Psoas muscle (tissue), 8 donors: ENCODE measurements around the gene ACVR1. TPM values are rescaled to one million over a fixed set of nuclear protein-coding genes. Genes with fewer than 3 reads are reported as not detected.
A peak's percentile ranks its signal among the peaks of the same experiment; 100 is the strongest.
"Not testable (repeated sequence)": the region's sequence is repeated elsewhere in the genome, so short reads cannot be mapped to it uniquely, and the experiment has no call there.

Source experiments
- ATAC-seq, 4 donors: fragments of 200-7000 bp; cut with Tn5 transposase; one replicate each; pipeline ENCODE4 v1.9.1; 2020; ENCODE audit warnings: moderate library complexity in 3 of 4, mild to moderate bottlenecking in 2 of 4
- DNase-seq, 2 donors: peaks; one replicate each; pipeline ENCODE4 v3.0.0-alpha.2; 2020
- H3K27ac ChIP-seq: fragments of 200-600 bp; one replicate; pipeline ENCODE4 v1.8.0; 2022
- H3K27me3 ChIP-seq, 3 donors: fragments of 200-600 bp in 1 of 3; one replicate each; pipeline versions ENCODE4 v1.6.1 to v1.8.0; 2013 to 2022; ENCODE audit warnings: low read length in 2 of 3, mild to moderate bottlenecking in 2 of 3, moderate library complexity in 1 of 3; ENCODE audit not compliant: insufficient read depth in 3 of 3
- H3K36me3 ChIP-seq, 2 donors: fragments of 200-600 bp in 1 of 2; one replicate each; pipeline versions ENCODE4 v1.6.1 to v1.8.0; 2013 to 2022; ENCODE audit warnings: low read depth in 1 of 2, mild to moderate bottlenecking in 1 of 2, moderate library complexity in 1 of 2; ENCODE audit not compliant: insufficient read depth in 1 of 2
- H3K4me1 ChIP-seq: fragments of 200-600 bp; one replicate; pipeline ENCODE4 v1.8.0; 2022
- H3K4me3 ChIP-seq: fragments of 200-600 bp; one replicate; pipeline ENCODE4 v1.8.0; 2022; ENCODE audit warnings: mild to moderate bottlenecking
- H3K9me3 ChIP-seq: fragments of 200-600 bp; one replicate; pipeline ENCODE4 v1.8.0; 2022
- CTCF ChIP-seq: fragments of 200-600 bp; IDR thresholded peaks from one replicate; pipeline ENCODE4 v1.8.0; 2022; ENCODE audit warnings: antibody characterized with exemption
- WGBS, 3 donors: extraction: QIAGEN DNeasy Blood & Tissue Kit; methylation state at CpG; one replicate each; pipeline versions ENCODE4 v1.1.6 to v1.1.7; 2013; 5-methylcytosine and 5-hydroxymethylcytosine counted together
- intact Hi-C, 2 donors: fragments of 100-400 bp; cut with DNase I; formaldehyde crosslinking; loops; one replicate each; pipeline versions ENCODE4 v1.11.0 to v1.14.2; 2022
- polyA plus RNA-seq, 3 donors: library from polyadenylated mRNA; stranded (reverse); fragments of 200-250 nt; gene quantifications; one replicate each; pipeline ENCODE4 v1.2.3, GENCODE V29; 2013
- total RNA-seq, 4 donors: library from RNA; stranded (reverse); fragmentation: NEBNext Ultra II Directional in 2 of 4; extraction: Animal tissue kit (Norgen Biotek cat#: 25700) in 2 of 4; gene quantifications; one replicate each; pipeline versions ENCODE4 v1.2.1 to v1.2.4, GENCODE V29; 2021 to 2023
- donor health status: healthy with polysubstance abuse.
- donor health status: DM: no; HTN: no; CAD: no; lungs with moderate emphysema.
- donor health status: Bipolar disorder and iron deficiency.
- donor health status: healthy.
- donor health status: DM: yes; HTN: yes; CAD: no.
- donor health status: DM: no; HTN: no; CAD: no.
- donor health status: DM: no; HTN: no; CAD: no.
- donor health status: DM: yes; HTN: yes; CAD: no.

Gene ACVR1
- total and polyA plus RNA-seq, 7 donors = 9.5 to 28.0 (median 24.1) TPM

- Histone ChIP-seq H3K36me3 (no peaks in the 10 kb centered on the region), H3K9me3 (no peaks in the 10 kb centered on the region), H3K4me3 (peak overlapping the region; percentile 11), H3K4me1 (peaks cover 46% of the 10 kb centered on the region), H3K27me3 (no peaks in the 10 kb centered on the region), H3K27ac (peak overlapping the region; percentile 81)
- 65 to 81% (median 67%) methylated on average over 3 of the region's 3 CpGs for WGBS, 3 donors
- DNase-seq (no peak), ATAC-seq (peak; percentile 23 to 57 (median 42))
- no peak for TF ChIP-seq CTCF
- intact Hi-C loops = no loop called here
These were observed 44.4 kb downstream of the ACVR1 start for GRCh38 chr2:157831573-157832315.

- no peaks in the 10 kb centered on the region for H3K36me3 ChIP-seq
- H3K9me3 ChIP-seq = no peaks in the 10 kb centered on the region
- no peaks in the 10 kb centered on the region for H3K27me3 ChIP-seq
- H3K4me1 ChIP-seq = peaks cover 50% of the 10 kb centered on the region
- H3K4me3 ChIP-seq = peak overlapping the region; percentile 11
- no peak for DNase-seq
- H3K27ac ChIP-seq = peak overlapping the region; percentile 81
- WGBS, 3 donors = 18 to 34% (median 21%) methylated on average over 2 of the region's 2 CpGs
- intact Hi-C loops = no loop called here
- no peak for TF ChIP-seq CTCF
- peak; percentile 79 to 91 (median 82) for ATAC-seq
These were observed 45.2 kb downstream of the ACVR1 start for GRCh38 chr2:157830696-157831570.

- TF ChIP-seq CTCF = no peak
- no peak overlapping the region for H3K27ac ChIP-seq
- no peaks in the 10 kb centered on the region for H3K9me3 ChIP-seq
- intact Hi-C loops = no loop called here
- H3K4me3 ChIP-seq = no peak overlapping the region
- no peaks in the 10 kb centered on the region for H3K27me3 ChIP-seq
- ATAC-seq = no peak
- no peak for DNase-seq
- H3K4me1 ChIP-seq = peaks cover 49% of the 10 kb centered on the region
- no peaks in the 10 kb centered on the region for H3K36me3 ChIP-seq
- WGBS, 3 donors = 40 to 70% (median 47%) methylated on average over 1 of the region's 1 CpG
These were observed 45.9 kb downstream of the ACVR1 start for GRCh38 chr2:157830266-157830665.

GRCh38 chr2:157827377-157827776, 48.8 kb downstream of the ACVR1 start:
- no peak for DNase-seq
- no peaks in the 10 kb centered on the region for H3K9me3 ChIP-seq
- no peaks in the 10 kb centered on the region for H3K27me3 ChIP-seq
- H3K4me3 ChIP-seq = no peak overlapping the region
- H3K36me3 ChIP-seq = no peaks in the 10 kb centered on the region
- no peak for ATAC-seq
- 93 to 94% (median 94%) methylated on average over 3 of the region's 3 CpGs for WGBS, 3 donors
- no peak overlapping the region for H3K27ac ChIP-seq
- intact Hi-C loops = no loop called here
- H3K4me1 ChIP-seq = peaks cover 47% of the 10 kb centered on the region
- TF ChIP-seq CTCF = no peak

- H3K27me3 ChIP-seq, H3K36me3 ChIP-seq, H3K4me3 ChIP-seq, ATAC-seq, intact Hi-C loops, H3K9me3 ChIP-seq, H3K27ac ChIP-seq, DNase-seq: not testable (repeated sequence)
- peaks cover 47% of the 10 kb centered on the region for H3K4me1 ChIP-seq
These were observed 49.5 kb downstream of the ACVR1 start for GRCh38 chr2:157826644-157827043.
